ENCODE data around the gene MRAS. TPM values are rescaled to one million over a fixed set of nuclear protein-coding genes. Genes with fewer than 3 reads are reported as not detected.

MRAS gene
- total RNA-seq, 4 donors from 2014 or later = 31.8 to 58.1 (median 51.8) TPM

DNA sequence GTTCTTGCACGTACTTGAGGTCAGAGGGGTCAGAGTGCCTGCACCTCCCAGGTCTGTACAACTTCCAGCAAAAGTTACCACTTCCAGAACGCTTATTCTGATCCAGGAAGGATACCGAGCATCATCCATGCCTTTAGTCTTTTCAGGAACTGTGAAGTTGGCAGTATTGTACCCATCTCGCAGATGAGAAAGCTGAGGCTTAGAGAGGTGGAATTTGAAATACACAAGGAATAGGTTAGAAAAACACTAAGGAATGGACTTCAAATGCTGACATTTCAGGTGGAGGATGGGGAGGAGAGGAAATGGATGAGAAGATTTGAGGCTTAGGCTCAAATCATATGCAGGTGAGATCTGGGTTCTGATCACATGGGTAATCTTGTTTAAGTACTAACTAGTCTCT, 97.3 kb downstream of the MRAS start:
- H3K36me3 ChIP-seq = no peaks in the 10 kb centered on the region
- H3K4me1 ChIP-seq = no peaks in the 10 kb centered on the region
- no peak overlapping the region for H3K27ac ChIP-seq
- no peak for TF ChIP-seq POLR2A (IDR thresholded peaks at IDR 0.05)
- no peak for TF ChIP-seq EP300 (IDR thresholded peaks at IDR 0.05)
- TF ChIP-seq POLR2AphosphoS5 (IDR thresholded peaks at IDR 0.05) = no peak
- TF ChIP-seq, protein P1, sequence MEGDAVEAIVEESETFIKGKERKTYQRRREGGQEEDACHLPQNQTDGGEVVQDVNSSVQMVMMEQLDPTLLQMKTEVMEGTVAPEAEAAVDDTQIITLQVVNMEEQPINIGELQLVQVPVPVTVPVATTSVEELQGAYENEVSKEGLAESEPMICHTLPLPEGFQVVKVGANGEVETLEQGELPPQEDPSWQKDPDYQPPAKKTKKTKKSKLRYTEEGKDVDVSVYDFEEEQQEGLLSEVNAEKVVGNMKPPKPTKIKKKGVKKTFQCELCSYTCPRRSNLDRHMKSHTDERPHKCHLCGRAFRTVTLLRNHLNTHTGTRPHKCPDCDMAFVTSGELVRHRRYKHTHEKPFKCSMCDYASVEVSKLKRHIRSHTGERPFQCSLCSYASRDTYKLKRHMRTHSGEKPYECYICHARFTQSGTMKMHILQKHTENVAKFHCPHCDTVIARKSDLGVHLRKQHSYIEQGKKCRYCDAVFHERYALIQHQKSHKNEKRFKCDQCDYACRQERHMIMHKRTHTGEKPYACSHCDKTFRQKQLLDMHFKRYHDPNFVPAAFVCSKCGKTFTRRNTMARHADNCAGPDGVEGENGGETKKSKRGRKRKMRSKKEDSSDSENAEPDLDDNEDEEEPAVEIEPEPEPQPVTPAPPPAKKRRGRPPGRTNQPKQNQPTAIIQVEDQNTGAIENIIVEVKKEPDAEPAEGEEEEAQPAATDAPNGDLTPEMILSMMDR (IDR thresholded peaks at IDR 0.05) = no peak
- ATAC-seq = no peak
- no peaks in the 10 kb centered on the region for H3K27me3 ChIP-seq
- H3K4me3 ChIP-seq = no peak overlapping the region
- WGBS, 2 donors (ENCODE audit: low coverage in 1 of 2) = 84 to 86% methylated on average over 3 to 4 of the region's 4 CpGs
- H3K9me3 ChIP-seq = no peaks in the 10 kb centered on the region

DNA sequence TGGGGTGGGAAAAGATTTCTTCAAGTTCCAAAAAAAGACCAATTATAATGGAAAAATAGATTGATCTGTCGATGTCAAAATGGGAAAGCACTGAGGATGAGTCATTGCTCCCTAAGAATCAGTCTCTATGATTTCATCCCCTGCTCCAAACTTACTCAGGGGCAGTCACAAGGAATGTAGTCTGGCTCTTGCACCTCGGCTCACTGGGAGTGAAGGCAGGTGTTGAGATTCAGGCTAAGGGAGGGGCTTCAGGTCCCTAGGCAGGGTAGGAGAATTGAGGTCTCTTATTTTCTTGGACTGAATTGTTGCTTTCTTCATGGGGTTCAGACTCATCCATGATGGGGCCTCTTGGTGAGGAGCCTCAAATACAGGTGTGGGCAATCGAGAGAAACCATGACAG, 100.3 kb downstream of the MRAS start:
- 89% methylated on average over 3 of the region's 3 CpGs for whole genome bisulfite sequencing, 2 donors (ENCODE audit: low coverage in 1 of 2)
- H3K27me3 ChIP-seq = no peaks in the 10 kb centered on the region
- TF ChIP-seq EP300 (IDR thresholded peaks at IDR 0.05) = no peak
- no peak for TF ChIP-seq POLR2AphosphoS5 (IDR thresholded peaks at IDR 0.05)
- no peak for TF ChIP-seq POLR2A (IDR thresholded peaks at IDR 0.05)
- TF ChIP-seq, protein P1 (IDR thresholded peaks at IDR 0.05) = no peak
- ATAC-seq = no peak
- no peak overlapping the region for H3K27ac ChIP-seq
- H3K4me1 ChIP-seq = no peaks in the 10 kb centered on the region
- no peaks in the 10 kb centered on the region for H3K36me3 ChIP-seq
- no peak overlapping the region for H3K4me3 ChIP-seq
- H3K9me3 ChIP-seq = no peaks in the 10 kb centered on the region

DNA sequence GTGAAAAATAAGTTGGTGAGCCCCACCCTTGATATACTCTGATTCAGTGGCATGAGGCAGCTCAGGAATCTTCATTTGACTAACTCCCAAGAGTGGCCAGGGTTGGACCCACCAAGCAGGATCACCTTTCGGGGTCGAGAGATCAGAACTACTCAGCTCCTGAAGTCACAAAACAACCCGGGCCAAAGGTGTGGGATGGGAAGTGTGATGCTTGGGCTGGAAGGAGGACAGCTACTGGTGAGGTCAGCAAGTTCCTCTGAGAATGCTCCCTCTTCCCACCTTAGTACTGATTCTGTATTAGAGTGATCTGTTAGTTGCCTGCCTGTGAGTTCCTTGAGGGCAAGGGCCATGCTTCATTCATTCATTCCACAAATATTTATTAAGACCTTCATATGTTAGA, 101.1 kb downstream of the MRAS start:
- Histone ChIP-seq H3K27ac (no peak overlapping the region), H3K4me1 (no peaks in the 10 kb centered on the region), H3K4me3 (no peak overlapping the region), H3K9me3 (no peaks in the 10 kb centered on the region), H3K36me3 (no peaks in the 10 kb centered on the region), H3K27me3 (no peaks in the 10 kb centered on the region)
- no peak for ATAC-seq
- TF ChIP-seq POLR2AphosphoS5 (IDR thresholded peaks at IDR 0.05) (no peak), EP300 (IDR thresholded peaks at IDR 0.05) (no peak), POLR2A (IDR thresholded peaks at IDR 0.05) (no peak)
- TF ChIP-seq, protein P1 (IDR thresholded peaks at IDR 0.05) = no peak
- 86% methylated on average over 3 of the region's 3 CpGs; no CpG with 5 or more reads in 1 of the 2 donors for WGBS, 2 donors (ENCODE audit: low coverage in 1 of 2)

DNA sequence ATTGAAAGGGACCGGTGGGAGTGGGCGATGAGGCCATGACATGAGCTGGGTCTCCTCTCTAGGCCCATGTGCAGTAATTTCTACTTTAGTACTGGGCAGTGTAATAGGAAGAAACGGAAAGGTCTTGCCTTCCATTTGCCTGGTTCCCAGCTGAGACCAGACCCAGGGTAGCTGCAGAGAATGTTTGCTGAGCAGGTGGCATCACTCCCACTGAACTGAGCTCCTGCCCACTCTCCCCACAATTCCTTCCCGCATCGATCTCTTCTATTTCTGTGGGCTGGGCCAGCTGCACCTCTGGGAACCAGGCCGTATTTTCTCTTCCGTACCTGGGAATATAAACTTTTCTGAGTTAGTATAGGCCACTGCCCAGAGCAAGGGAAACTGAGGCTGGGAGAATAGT, 101.8 kb downstream of the MRAS start:
- no peaks in the 10 kb centered on the region for H3K4me1 ChIP-seq
- H3K27ac ChIP-seq = no peak overlapping the region
- 90% methylated on average over 3 to 7 of the region's 7 CpGs for whole genome bisulfite sequencing, 2 donors (ENCODE audit: low coverage in 1 of 2)
- no peak for ATAC-seq
- H3K9me3 ChIP-seq = no peaks in the 10 kb centered on the region
- no peak overlapping the region for H3K4me3 ChIP-seq
- no peaks in the 10 kb centered on the region for H3K27me3 ChIP-seq
- no peak for TF ChIP-seq POLR2AphosphoS5 (IDR thresholded peaks at IDR 0.05)
- no peak for TF ChIP-seq POLR2A (IDR thresholded peaks at IDR 0.05)
- TF ChIP-seq, protein P1 (IDR thresholded peaks at IDR 0.05) = no peak
- TF ChIP-seq EP300 (IDR thresholded peaks at IDR 0.05) = no peak
- no peaks in the 10 kb centered on the region for H3K36me3 ChIP-seq

DNA sequence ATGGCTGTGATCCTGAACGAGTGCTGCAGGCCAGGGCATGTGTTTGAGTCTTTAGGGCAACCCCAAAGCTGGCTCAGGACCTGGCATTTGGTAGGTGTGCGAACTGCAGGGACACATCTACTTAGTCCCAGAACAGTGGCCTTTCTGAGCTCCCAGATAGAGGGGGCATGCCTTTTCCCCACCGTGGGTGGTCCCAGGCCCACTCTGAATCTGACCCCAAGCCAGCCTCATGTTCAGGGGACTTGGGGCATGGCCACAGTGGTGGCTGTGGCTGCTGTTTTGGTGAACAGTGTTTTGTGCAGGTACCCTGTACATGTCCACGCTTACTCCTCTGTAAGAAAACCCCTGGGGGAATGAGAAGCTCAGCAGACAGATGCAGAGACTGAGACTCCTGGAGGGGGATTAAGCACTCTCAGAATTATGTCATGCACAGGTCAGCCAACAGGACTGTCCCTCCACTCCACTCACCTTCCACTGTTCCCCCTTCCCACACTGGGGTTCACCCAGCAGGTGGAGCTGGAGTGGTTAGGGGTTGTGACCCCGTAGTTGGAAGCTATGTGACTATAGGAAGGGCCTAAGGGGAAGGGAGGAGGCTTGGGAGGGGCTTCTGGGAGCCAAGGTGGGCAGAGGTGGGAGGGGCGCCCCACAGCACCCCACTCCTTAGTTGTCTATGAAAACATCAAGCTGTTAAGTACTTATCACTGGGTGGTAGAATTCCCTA, 102.5 kb downstream of the MRAS start:
- Histone ChIP-seq H3K27ac (no peak overlapping the region), H3K4me1 (no peaks in the 10 kb centered on the region), H3K4me3 (no peak overlapping the region), H3K36me3 (no peaks in the 10 kb centered on the region), H3K27me3 (no peaks in the 10 kb centered on the region), H3K9me3 (no peaks in the 10 kb centered on the region)
- WGBS, 2 donors (ENCODE audit: low coverage in 1 of 2) = 90 to 94% methylated on average over 2 of the region's 6 CpGs
- TF ChIP-seq POLR2A (IDR thresholded peaks at IDR 0.05) (no peak), POLR2AphosphoS5 (IDR thresholded peaks at IDR 0.05) (no peak), EP300 (IDR thresholded peaks at IDR 0.05) (no peak)
- TF ChIP-seq, protein P1 (IDR thresholded peaks at IDR 0.05) = no peak
- no peak for ATAC-seq

All from gastroesophageal sphincter (tissue), 4 donors.